Calu3 (cell line): ENCODE data around the gene UGGT2. TPM values are rescaled to one million over a fixed set of nuclear protein-coding genes. Genes with fewer than 3 reads are reported as not detected.
"Not testable (repeated sequence)": the region's sequence is repeated elsewhere in the genome, so short reads cannot be mapped to it uniquely, and the experiment has no call there.

Experiments
- BruUV-seq: library from RNA; stranded (reverse); fragments of 400-500 nt; replicated peaks from 2 replicates; lab custom pipeline; 2021; lab: Mats Ljungman, UMichigan
- CTCF ChIA-PET: fragments of 300-600 bp; sonication (Branson Sonifier 250); formaldehyde crosslinking; loops from one replicate; lab custom pipeline; 2022; ENCODE audit warnings: antibody characterized with exemption; lab: Charles Lee
- DNase-seq: peaks from one replicate; pipeline ENCODE4 v3.0.0; 2022
- H3K27ac Mint-ChIP-seq: one replicate; pipeline ENCODE4 v1.8.0; 2022; ENCODE audit warnings: mixed read lengths; ENCODE audit not compliant: unreplicated experiment
- H3K27me3 Mint-ChIP-seq: one replicate; pipeline ENCODE4 v1.8.0; 2022; ENCODE audit warnings: mixed read lengths; ENCODE audit not compliant: unreplicated experiment
- H3K36me3 Mint-ChIP-seq: one replicate; pipeline ENCODE4 v1.8.0; 2022; ENCODE audit warnings: mild to moderate bottlenecking, moderate library complexity, mixed read lengths; ENCODE audit not compliant: insufficient read depth, unreplicated experiment
- H3K4me1 Mint-ChIP-seq: one replicate; pipeline ENCODE4 v1.8.0; 2022; ENCODE audit warnings: mild to moderate bottlenecking, low read depth, mixed read lengths; ENCODE audit not compliant: unreplicated experiment
- H3K4me3 Mint-ChIP-seq: one replicate; pipeline ENCODE4 v1.8.0; 2022; ENCODE audit warnings: mild to moderate bottlenecking, low read depth, moderate library complexity, mixed read lengths; ENCODE audit not compliant: unreplicated experiment
- H3K9me3 Mint-ChIP-seq: one replicate; pipeline ENCODE4 v1.8.0; 2022; ENCODE audit warnings: low read depth, mixed read lengths; ENCODE audit not compliant: unreplicated experiment
- intact Hi-C: fragments of 100-400 bp; cut with micrococcal nuclease; formaldehyde crosslinking; loops from one replicate; pipeline ENCODE4 v1.10.0; 2022; ENCODE audit not compliant: unreplicated experiment
- total RNA-seq: library from RNA; stranded (reverse); gene quantifications from 2 replicates; pipeline ENCODE4 v1.2.3, GENCODE V29; 2022
- TF ChIP-seq, protein P1 (sequence below): fragments of 200-600 bp; IDR thresholded peaks from one replicate; pipeline ENCODE4 v1.8.0; 2022; ENCODE audit warnings: antibody characterized with exemption; ENCODE audit not compliant: unreplicated experiment

Gene UGGT2
- total RNA-seq, 1 experiment from 2014 or later: 12.1 TPM

DNA sequence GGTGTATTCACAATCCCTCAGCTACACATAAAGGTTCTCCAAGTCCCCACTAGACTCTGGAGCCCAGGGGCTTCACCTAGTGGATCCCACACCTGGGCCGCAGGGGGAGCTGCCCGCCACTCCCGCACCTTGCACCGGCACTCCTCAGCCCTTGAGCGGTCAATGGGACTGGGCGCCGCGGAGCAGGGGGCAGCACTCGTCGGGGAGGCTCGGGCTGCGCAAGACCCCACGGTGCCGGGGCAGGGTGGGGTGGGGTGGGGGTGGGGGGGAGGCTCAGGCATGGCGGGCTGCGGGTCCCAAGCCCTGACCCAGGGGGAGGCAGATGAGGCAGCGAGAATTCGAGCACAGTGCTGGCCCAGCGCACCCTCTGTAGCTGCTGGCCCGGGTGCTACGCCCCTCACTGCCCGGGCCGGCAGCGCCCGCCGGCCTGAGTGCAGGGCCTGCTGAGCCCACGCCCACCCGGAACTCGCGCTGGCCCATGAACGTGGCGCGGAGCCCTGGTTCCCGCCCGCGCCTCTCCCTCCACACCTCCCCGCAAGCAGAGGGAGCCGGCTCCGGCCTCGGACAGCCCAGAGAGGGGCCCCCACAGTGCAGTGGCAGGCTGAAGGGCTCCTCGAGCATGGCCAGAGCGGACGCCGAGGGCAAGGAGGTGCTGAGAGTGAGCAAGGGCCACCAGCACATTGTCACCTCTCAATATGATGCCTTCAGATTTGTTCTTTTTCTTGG lies 121.7 kb downstream of the UGGT2 start:
- TF ChIP-seq, protein P1, sequence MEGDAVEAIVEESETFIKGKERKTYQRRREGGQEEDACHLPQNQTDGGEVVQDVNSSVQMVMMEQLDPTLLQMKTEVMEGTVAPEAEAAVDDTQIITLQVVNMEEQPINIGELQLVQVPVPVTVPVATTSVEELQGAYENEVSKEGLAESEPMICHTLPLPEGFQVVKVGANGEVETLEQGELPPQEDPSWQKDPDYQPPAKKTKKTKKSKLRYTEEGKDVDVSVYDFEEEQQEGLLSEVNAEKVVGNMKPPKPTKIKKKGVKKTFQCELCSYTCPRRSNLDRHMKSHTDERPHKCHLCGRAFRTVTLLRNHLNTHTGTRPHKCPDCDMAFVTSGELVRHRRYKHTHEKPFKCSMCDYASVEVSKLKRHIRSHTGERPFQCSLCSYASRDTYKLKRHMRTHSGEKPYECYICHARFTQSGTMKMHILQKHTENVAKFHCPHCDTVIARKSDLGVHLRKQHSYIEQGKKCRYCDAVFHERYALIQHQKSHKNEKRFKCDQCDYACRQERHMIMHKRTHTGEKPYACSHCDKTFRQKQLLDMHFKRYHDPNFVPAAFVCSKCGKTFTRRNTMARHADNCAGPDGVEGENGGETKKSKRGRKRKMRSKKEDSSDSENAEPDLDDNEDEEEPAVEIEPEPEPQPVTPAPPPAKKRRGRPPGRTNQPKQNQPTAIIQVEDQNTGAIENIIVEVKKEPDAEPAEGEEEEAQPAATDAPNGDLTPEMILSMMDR: no peak
- BruUV-seq: no TSS peak
- no peak for DNase-seq
- Mint-ChIP-seq H3K4me3 (no peak overlapping the region), H3K27ac (no peak overlapping the region), H3K36me3 (no peaks in the 10 kb centered on the region), H3K9me3 (no peaks in the 10 kb centered on the region), H3K4me1 (no peaks in the 10 kb centered on the region), H3K27me3 (no peaks in the 10 kb centered on the region)
- intact Hi-C loops: no loop called here
- CTCF ChIA-PET: no interaction called here

GRCh38 chr13:95929430-95929829 lies 123.8 kb downstream of the UGGT2 start:
- no peak overlapping the region for H3K27ac Mint-ChIP-seq
- CTCF ChIA-PET: no interaction called here
- no peaks in the 10 kb centered on the region for H3K36me3 Mint-ChIP-seq
- no peak for DNase-seq
- intact Hi-C loops: no loop called here
- H3K27me3 Mint-ChIP-seq: no peaks in the 10 kb centered on the region
- no peaks in the 10 kb centered on the region for H3K4me1 Mint-ChIP-seq
- no peak overlapping the region for H3K4me3 Mint-ChIP-seq
- H3K9me3 Mint-ChIP-seq: no peaks in the 10 kb centered on the region
- BruUV-seq: no TSS peak
- TF ChIP-seq, protein P1: no peak

DNA sequence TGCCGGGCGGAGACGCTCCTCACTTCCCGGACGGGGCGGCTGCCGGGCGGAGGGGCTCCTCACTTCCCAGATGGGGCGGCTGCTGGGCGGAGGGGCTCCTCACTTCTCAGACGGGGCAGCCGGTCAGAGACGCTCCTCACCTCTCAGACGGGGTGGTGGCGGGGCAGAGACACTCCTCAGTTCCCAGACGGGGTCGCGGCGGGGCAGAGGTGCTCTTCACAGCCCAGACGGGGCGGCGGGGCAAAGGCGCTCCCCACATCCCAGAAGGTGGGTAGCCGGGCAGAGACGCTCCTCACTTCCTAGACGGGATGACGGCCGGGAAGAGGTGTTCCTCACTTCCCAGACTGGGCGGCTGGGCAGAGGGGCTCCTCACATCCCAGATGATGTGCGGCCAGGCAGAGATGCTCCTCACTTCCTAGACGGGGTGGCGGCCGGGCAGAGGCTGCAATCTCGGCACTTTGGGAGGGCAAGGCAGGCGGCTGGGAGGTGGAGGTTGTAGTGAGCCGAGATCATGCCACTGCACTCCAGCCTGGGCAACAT lies 124.8 kb downstream of the UGGT2 start:
- H3K9me3 Mint-ChIP-seq, H3K4me1 Mint-ChIP-seq, BruUV-seq, H3K27ac Mint-ChIP-seq, CTCF ChIA-PET, H3K4me3 Mint-ChIP-seq, intact Hi-C loops, DNase-seq, H3K36me3 Mint-ChIP-seq, H3K27me3 Mint-ChIP-seq: not testable (repeated sequence)

GRCh38 chr13:95926231-95926630 lies 127.0 kb downstream of the UGGT2 start:
- DNase-seq: no peak
- Mint-ChIP-seq H3K9me3 (no peaks in the 10 kb centered on the region), H3K4me3 (no peak overlapping the region), H3K4me1 (no peaks in the 10 kb centered on the region), H3K27me3 (no peaks in the 10 kb centered on the region), H3K36me3 (no peaks in the 10 kb centered on the region), H3K27ac (no peak overlapping the region)
- TF ChIP-seq, protein P1: no peak
- CTCF ChIA-PET: no interaction called here
- no TSS peak for BruUV-seq
- intact Hi-C loops: no loop called here
